T-helper 17 cell (primary cell): Measurements from ENCODE around the gene GIMAP4. TPM values are rescaled to one million over a fixed set of nuclear protein-coding genes. Genes with fewer than 3 reads are reported as not detected.
"Not testable (repeated sequence)": the region's sequence is repeated elsewhere in the genome, so short reads cannot be mapped to it uniquely, and the experiment has no call there.

Source experiments
- ATAC-seq: fragments of 150-1000 bp; cut with Tn5 transposase; 2 replicates; pipeline ENCODE4 v1.10.0; 2021; ENCODE audit warnings: mild to moderate bottlenecking, moderate library complexity
- DNase-seq, 3 donors: peaks; one replicate each; pipeline versions ENCODE4 v3.0.0 to v3.0.0-alpha.2; 2020 to 2021
- H3K9me3 ChIP-seq: one replicate; pipeline ENCODE4 v1.7.0; 2013; ENCODE audit warnings: low read length, mild to moderate bottlenecking; ENCODE audit not compliant: control insufficient read depth, poor library complexity, severe bottlenecking
- H3K27ac Mint-ChIP-seq: one replicate; pipeline ENCODE4 v1.8.0; 2022; ENCODE audit warnings: mild to moderate bottlenecking, moderate library complexity, mixed read lengths
- H3K27me3 Mint-ChIP-seq: one replicate; pipeline ENCODE4 v1.8.0; 2022; ENCODE audit warnings: mixed read lengths
- H3K36me3 Mint-ChIP-seq: one replicate; pipeline ENCODE4 v1.8.0; 2022; ENCODE audit warnings: low read depth, mixed read lengths
- H3K4me1 Mint-ChIP-seq: one replicate; pipeline ENCODE4 v1.8.0; 2022; ENCODE audit warnings: mild to moderate bottlenecking, mixed read lengths
- H3K4me3 Mint-ChIP-seq: one replicate; pipeline ENCODE4 v1.8.0; 2022; ENCODE audit warnings: mild to moderate bottlenecking, moderate library complexity, mixed read lengths
- total RNA-seq, 4 donors: library from RNA in 2 of 4; stranded (reverse) in 2 of 4; gene quantifications; one replicate each; pipeline ENCODE4 v1.2.3 and lab custom pipeline; 2022 to 2026

Gene GIMAP4
- total RNA-seq, 2 donors from 2014 or later, result 62.1 to 113 TPM

GRCh38 chr7:150566123-150566522, 1.1 kb upstream of the GIMAP4 start:
- Mint-ChIP-seq H3K4me1 (peaks cover 34% of the 10 kb centered on the region), H3K27ac (peak overlapping the region; percentile 89), H3K27me3 (no peaks in the 10 kb centered on the region), H3K4me3 (no peak overlapping the region), H3K36me3 (peaks cover 17% of the 10 kb centered on the region)
- DNase-seq, result no peak
- no peak for ATAC-seq
- peaks cover 10% of the 10 kb centered on the region for H3K9me3 ChIP-seq

DNA sequence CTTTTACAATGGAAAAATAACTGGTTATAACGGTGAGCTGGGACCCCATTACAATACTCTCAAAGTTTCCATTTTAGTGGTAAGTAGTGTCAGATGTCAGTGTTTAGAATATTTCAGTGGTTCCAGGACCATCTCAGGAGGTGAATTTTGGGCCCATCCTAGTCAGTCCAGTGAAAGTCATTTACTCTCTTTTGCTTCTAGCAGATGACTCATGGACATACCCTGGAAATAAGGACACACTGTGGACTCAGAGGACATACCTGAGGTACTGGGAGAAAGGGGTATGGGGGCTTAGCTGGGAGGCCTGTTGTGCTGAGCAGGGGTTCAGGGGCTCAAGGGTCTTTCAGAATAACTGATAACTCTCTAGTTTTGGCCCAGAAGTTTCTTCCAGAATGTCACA, 618 bp upstream of the GIMAP4 start:
- peaks cover 17% of the 10 kb centered on the region for H3K36me3 Mint-ChIP-seq
- peak overlapping the region; percentile 89 for H3K27ac Mint-ChIP-seq
- ATAC-seq, result no peak
- peak overlapping the region; percentile 89 for H3K4me3 Mint-ChIP-seq
- DNase-seq, result no peak
- no peaks in the 10 kb centered on the region for H3K27me3 Mint-ChIP-seq
- H3K9me3 ChIP-seq, result peaks cover 15% of the 10 kb centered on the region
- H3K4me1 Mint-ChIP-seq, result peaks cover 34% of the 10 kb centered on the region

GRCh38 chr7:150567871-150568301, 696 bp downstream of the GIMAP4 start:
- Mint-ChIP-seq H3K4me1 (peaks cover 34% of the 10 kb centered on the region), H3K27ac (peak overlapping the region; percentile 89), H3K27me3 (no peaks in the 10 kb centered on the region), H3K36me3 (peaks cover 19% of the 10 kb centered on the region), H3K4me3 (peak overlapping the region; percentile 89)
- ATAC-seq (peak; percentile 42), DNase-seq (no peak)
- peaks cover 27% of the 10 kb centered on the region for H3K9me3 ChIP-seq

DNA sequence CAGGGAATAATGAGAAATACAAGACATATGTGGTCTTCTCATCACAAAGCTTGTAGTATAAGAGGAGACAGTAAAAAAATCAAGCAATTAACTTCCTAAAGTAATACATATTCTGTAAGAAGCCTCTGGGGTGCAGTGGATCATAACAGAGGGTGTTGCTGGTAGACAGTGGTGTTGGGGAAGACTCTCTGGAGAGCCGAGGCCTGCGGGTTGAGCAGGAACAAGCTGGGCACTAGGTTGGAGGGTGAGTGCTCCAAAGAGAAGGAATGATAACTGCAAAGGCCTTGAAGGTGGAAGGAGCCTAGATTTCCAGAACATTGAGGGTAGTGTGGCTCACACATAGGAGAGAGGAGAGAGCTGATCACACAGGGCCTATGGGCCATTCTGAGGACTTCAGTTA, 1.5 kb downstream of the GIMAP4 start:
- peaks cover 25% of the 10 kb centered on the region for H3K4me1 Mint-ChIP-seq
- DNase-seq (no peak), ATAC-seq (peak; percentile 65)
- no peaks in the 10 kb centered on the region for H3K27me3 Mint-ChIP-seq
- H3K9me3 ChIP-seq, result peaks cover 31% of the 10 kb centered on the region
- peak overlapping the region; percentile 89 for H3K27ac Mint-ChIP-seq
- peaks cover 19% of the 10 kb centered on the region for H3K36me3 Mint-ChIP-seq
- peak overlapping the region; percentile 89 for H3K4me3 Mint-ChIP-seq

DNA sequence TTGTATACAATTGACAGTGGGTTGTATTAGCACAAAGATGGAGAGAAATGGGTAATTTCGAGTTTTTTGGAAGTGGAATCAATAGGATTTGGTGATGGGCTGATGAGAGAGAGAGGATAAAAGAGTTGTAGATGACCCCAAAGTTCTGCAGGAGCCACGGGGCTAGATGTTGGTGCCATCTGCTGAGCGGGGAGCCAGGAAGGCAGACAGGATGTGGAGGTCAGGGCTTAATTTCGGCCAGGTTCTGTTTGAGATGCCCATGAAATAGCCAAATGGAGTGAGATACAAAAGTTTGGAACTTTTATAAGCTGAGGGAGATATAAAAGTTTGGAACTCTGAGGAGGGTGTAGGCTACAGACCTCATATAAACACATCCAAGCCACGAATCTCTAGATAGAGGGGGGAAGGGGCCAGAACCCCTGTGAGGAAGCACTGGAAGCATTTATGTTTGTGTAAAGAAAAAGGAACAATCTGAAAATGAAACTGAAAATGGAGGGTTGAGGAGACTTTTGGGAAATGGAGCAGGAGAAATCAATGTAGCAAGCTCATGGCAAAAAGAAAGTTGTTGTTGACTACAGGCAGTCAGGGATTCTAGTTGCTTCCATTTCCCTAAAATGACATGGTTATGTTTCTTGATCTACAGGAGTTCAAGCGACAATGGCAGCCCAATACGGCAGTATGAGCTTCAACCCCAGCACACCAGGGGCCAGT, 2.2 kb downstream of the GIMAP4 start:
- ATAC-seq, result no peak
- H3K36me3 Mint-ChIP-seq, result peaks cover 19% of the 10 kb centered on the region

GRCh38 chr7:150570556-150571465, 3.6 kb downstream of the GIMAP4 start:
- Mint-ChIP-seq H3K27me3 (no peaks in the 10 kb centered on the region), H3K4me3 (peak overlapping the region; percentile 89), H3K4me1 (peaks cover 14% of the 10 kb centered on the region), H3K27ac (peak overlapping the region; percentile 89), H3K36me3 (peaks cover 19% of the 10 kb centered on the region)
- no peak for ATAC-seq
- DNase-seq, result no peak
- H3K9me3 ChIP-seq, result peaks cover 35% of the 10 kb centered on the region

More for the DNA sequence above, 2.2 kb downstream of the GIMAP4 start:
- H3K27ac Mint-ChIP-seq, result peak overlapping the region; percentile 89
- H3K4me1 Mint-ChIP-seq, result peaks cover 19% of the 10 kb centered on the region
- H3K4me3 Mint-ChIP-seq, result peak overlapping the region; percentile 89
- no peak for DNase-seq
- H3K9me3 ChIP-seq, result peaks cover 35% of the 10 kb centered on the region
- no peaks in the 10 kb centered on the region for H3K27me3 Mint-ChIP-seq

DNA sequence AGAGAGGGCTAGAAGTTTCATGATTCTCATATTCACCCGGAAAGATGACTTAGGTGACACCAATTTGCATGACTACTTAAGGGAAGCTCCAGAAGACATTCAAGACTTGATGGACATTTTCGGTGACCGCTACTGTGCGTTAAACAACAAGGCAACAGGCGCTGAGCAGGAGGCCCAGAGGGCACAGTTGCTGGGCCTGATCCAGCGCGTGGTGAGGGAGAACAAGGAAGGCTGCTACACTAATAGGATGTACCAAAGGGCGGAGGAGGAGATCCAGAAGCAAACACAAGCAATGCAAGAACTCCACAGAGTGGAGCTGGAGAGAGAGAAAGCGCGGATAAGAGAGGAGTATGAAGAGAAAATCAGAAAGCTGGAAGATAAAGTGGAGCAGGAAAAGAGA, 5.3 kb downstream of the GIMAP4 start:
- DNase-seq, result no peak
- no peak for ATAC-seq
- Mint-ChIP-seq H3K36me3 (peaks cover 20% of the 10 kb centered on the region), H3K27me3 (no peaks in the 10 kb centered on the region), H3K4me1 (peaks cover 6% of the 10 kb centered on the region), H3K27ac (no peak overlapping the region), H3K4me3 (no peak overlapping the region)
- peaks cover 35% of the 10 kb centered on the region for H3K9me3 ChIP-seq

DNA sequence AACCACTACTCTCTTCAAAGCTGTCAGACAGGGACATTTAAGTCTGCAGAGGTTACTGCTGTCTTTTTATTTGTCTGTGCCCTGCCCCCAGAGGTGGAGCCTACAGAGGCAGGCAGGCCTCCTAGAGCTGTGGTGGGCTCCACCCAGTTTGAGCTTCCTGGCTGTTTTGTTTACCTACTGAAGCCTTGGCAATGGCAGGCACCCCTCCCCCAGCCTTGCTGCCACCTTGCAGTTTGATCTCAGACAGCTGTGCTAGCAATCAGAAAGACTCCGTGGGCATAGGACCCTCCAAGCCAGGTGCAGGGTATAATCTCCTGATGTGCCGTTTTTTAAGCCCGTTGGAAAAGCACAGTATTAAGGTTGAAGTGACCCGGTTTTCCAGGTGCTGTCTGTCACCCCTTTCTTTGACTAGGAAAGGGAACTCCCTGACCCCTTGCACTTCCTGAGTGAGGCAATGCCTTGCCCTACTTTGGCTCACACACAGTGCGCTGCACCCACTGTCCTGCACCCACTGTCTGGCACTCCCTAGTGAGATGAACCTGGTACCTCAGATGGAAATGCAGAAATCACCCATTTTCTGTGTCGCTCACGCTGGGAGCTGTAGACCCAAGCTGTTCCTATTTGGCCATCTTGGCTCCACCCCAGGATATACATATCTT, 12.9 kb downstream of the GIMAP4 start:
- ATAC-seq, result peak; percentile 23

GRCh38 chr7:150580638-150581394, 13.6 kb downstream of the GIMAP4 start:
- H3K4me1 Mint-ChIP-seq, result no peaks in the 10 kb centered on the region
- H3K36me3 Mint-ChIP-seq, result peaks cover 5% of the 10 kb centered on the region
- no peak overlapping the region for H3K4me3 Mint-ChIP-seq
- DNase-seq (no peak), ATAC-seq (no peak)
- no peaks in the 10 kb centered on the region for H3K27me3 Mint-ChIP-seq
- peak overlapping the region; percentile 1 for H3K27ac Mint-ChIP-seq
- H3K9me3 ChIP-seq, result peaks cover 6% of the 10 kb centered on the region

More for the DNA sequence above, 12.9 kb downstream of the GIMAP4 start:
- peak overlapping the region; percentile 1 for H3K27ac Mint-ChIP-seq
- H3K4me1 Mint-ChIP-seq, H3K4me3 Mint-ChIP-seq, DNase-seq, H3K36me3 Mint-ChIP-seq, H3K27me3 Mint-ChIP-seq, H3K9me3 ChIP-seq: not testable (repeated sequence)

GRCh38 chr7:150585199-150585598, 18.0 kb downstream of the GIMAP4 start:
- DNase-seq (no peak), ATAC-seq (no peak)
- Mint-ChIP-seq H3K4me3 (no peak overlapping the region), H3K27ac (no peak overlapping the region), H3K36me3 (no peaks in the 10 kb centered on the region), H3K27me3 (no peaks in the 10 kb centered on the region), H3K4me1 (peaks cover 7% of the 10 kb centered on the region)
- peaks cover 6% of the 10 kb centered on the region for H3K9me3 ChIP-seq

GRCh38 chr7:150586068-150586784, 19.0 kb downstream of the GIMAP4 start:
- peaks cover 6% of the 10 kb centered on the region for H3K9me3 ChIP-seq
- H3K4me3 Mint-ChIP-seq, result no peak overlapping the region
- ATAC-seq, result peak; percentile 47
- H3K36me3 Mint-ChIP-seq, result no peaks in the 10 kb centered on the region
- H3K27me3 Mint-ChIP-seq, result no peaks in the 10 kb centered on the region
- H3K4me1 Mint-ChIP-seq, result peaks cover 10% of the 10 kb centered on the region
- DNase-seq, result no peak
- peak overlapping the region; percentile 1 for H3K27ac Mint-ChIP-seq

DNA sequence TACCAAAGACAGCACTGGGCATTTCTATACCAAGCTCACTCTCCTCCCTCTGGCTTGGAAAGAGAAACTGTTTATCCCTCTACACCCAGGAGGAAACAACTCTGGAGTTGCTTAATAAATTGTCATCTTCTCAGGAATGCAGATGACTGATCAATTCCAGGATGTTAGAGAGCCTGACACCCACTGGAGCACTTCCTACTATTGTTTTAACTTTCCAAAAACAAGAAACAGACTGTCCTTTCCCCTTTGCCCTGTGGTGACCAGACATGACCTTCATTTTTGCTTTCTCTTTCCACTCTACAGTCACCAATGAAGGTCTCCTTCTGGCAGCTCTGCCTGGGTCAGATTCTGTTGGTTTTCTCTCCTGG, 19.6 kb downstream of the GIMAP4 start:
- H3K27me3 Mint-ChIP-seq, result no peaks in the 10 kb centered on the region
- H3K9me3 ChIP-seq, result peaks cover 6% of the 10 kb centered on the region
- ATAC-seq (peak; percentile 27), DNase-seq (no peak)
- H3K27ac Mint-ChIP-seq, result peak overlapping the region; percentile 1
- peaks cover 2% of the 10 kb centered on the region for H3K36me3 Mint-ChIP-seq
- no peak overlapping the region for H3K4me3 Mint-ChIP-seq
- peaks cover 10% of the 10 kb centered on the region for H3K4me1 Mint-ChIP-seq
